IgD-negative memory B cell (primary cell): ENCODE results near the gene FAM124A. TPM values are rescaled to one million over a fixed set of nuclear protein-coding genes. Genes with fewer than 3 reads are reported as not detected.
A peak's percentile ranks its signal among the peaks of the same experiment; 100 is the strongest.

Experiments used
- H3K27ac Mint-ChIP-seq, 3 donors: one replicate each; pipeline ENCODE4 v1.8.0; 2020 to 2022; ENCODE audit warnings: mild to moderate bottlenecking in 3 of 3, mixed read lengths in 3 of 3, moderate library complexity in 1 of 3
- H3K27me3 Mint-ChIP-seq: one replicate; pipeline ENCODE4 v1.8.0; 2021; ENCODE audit warnings: mixed read lengths
- H3K36me3 Mint-ChIP-seq: one replicate; pipeline ENCODE4 v1.8.0; 2020; ENCODE audit warnings: mild to moderate bottlenecking, mixed read lengths
- H3K4me1 Mint-ChIP-seq, 3 donors: one replicate each; pipeline ENCODE4 v1.8.0; 2020 to 2022; ENCODE audit warnings: mixed read lengths in 3 of 3, mild to moderate bottlenecking in 1 of 3
- H3K4me3 Mint-ChIP-seq, 4 donors: one replicate each; pipeline ENCODE4 v1.8.0; 2020 to 2022; ENCODE audit warnings: mild to moderate bottlenecking in 4 of 4, mixed read lengths in 4 of 4, moderate library complexity in 3 of 4
- H3K9me3 Mint-ChIP-seq, 3 donors: one replicate each; pipeline ENCODE4 v1.8.0; 2020 to 2021; ENCODE audit warnings: mixed read lengths in 3 of 3, mild to moderate bottlenecking in 1 of 3
- polyA plus RNA-seq: library from polyadenylated mRNA; unstranded; fragments of 300-500 nt; fragmentation: Illumina TruSeq; gene quantifications from one replicate; pipeline ENCODE4 v1.2.3, GENCODE V29; 2021

Gene FAM124A
- polyA plus RNA-seq, 1 donor from 2014 or later = not detected

DNA sequence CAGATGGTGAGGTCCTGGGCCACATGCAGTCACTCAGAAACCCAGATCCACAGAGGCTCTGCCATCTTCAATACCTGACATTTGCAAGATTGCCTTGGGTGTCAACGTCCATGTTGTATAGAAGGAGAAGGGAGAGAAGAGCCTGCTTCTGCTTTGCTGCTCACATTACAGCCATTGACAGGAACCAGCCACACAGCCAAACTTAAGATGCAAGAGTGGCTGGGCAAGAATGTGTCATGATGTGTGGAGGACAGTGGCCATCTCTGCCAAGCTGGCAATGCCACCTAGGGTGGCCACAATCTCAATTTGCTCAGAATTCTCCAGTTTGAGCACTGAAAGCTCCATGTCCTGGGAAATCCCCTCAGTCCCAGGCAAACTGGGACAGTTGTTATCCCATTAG is 91.4 kb downstream of the FAM124A start:
- Mint-ChIP-seq H3K9me3 (no peaks in the 10 kb centered on the region), H3K36me3 (no peaks in the 10 kb centered on the region), H3K27me3 (peaks cover 10% of the 10 kb centered on the region), H3K4me1 (no peaks in the 10 kb centered on the region), H3K4me3 (no peak overlapping the region), H3K27ac (no peak overlapping the region)

DNA sequence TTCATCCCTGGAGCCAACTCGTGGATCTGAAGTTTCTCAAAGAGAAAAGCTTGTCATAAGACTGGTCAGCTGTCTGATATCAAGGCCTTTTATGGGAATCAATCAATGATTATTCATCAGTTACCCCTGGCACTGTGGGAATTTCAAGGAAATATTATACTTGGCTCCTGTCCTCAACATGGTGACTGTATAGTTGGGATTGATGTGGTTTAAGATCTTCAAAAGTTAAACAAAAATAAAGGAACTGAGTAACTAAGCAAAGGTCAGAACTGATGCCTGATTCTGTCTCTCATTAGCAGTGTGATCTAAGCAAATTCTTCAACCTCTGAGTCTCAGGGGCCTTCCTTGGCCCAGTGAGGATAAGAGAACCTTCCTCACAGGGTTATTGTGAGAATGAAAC is 95.1 kb downstream of the FAM124A start:
- Mint-ChIP-seq H3K27ac (no peak overlapping the region), H3K36me3 (no peaks in the 10 kb centered on the region), H3K9me3 (no peaks in the 10 kb centered on the region)

DNA sequence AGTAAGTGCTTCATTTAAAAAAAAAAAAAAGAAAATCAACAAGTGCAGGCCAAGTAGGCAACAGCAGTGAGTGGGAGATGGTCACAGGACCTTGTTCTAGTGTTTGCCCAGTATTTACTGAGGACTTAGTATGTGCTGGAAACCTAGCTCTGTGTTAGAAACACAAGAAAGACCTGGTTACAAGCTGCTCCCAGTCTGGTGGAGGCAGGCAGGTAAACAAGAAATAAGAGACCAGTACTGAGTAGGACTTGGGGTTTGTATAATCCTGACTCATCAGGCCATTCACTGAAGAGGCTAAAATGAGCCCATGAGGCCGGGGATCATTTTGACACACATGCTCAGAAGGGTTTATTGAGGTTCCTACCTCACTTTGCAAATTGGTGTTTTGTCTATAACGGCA is 95.8 kb downstream of the FAM124A start:
- Mint-ChIP-seq H3K36me3 (no peaks in the 10 kb centered on the region), H3K4me1 (no peaks in the 10 kb centered on the region), H3K4me3 (no peak overlapping the region), H3K27ac (no peak overlapping the region), H3K27me3 (peaks cover 2% of the 10 kb centered on the region), H3K9me3 (no peaks in the 10 kb centered on the region)

More for the DNA sequence above, 95.1 kb downstream of the FAM124A start:
- H3K4me1 Mint-ChIP-seq = no peaks in the 10 kb centered on the region
- no peak overlapping the region for H3K4me3 Mint-ChIP-seq
- peaks cover 3% of the 10 kb centered on the region for H3K27me3 Mint-ChIP-seq

DNA sequence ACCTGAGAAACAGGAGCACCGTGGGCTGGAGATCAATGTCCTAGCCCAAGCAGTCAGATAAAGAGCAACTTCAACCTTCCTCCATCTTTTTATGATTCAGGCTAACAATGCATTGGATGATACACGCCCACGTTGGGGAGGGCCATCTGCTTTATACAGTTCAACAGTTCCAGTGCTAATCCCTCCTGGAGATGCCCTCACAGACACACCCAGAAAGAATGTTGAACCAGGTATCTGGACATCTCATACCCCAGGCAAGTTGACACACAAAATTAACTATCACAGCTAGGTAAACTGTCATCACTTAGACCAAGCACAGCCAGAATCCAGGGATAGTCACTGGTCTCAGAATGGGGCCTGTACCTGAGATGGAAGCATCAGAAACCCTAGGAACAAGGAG is 96.7 kb downstream of the FAM124A start:
- Mint-ChIP-seq H3K4me3 (no peak overlapping the region), H3K36me3 (no peaks in the 10 kb centered on the region), H3K4me1 (no peaks in the 10 kb centered on the region), H3K27ac (no peak overlapping the region), H3K27me3 (no peaks in the 10 kb centered on the region), H3K9me3 (no peaks in the 10 kb centered on the region)

DNA sequence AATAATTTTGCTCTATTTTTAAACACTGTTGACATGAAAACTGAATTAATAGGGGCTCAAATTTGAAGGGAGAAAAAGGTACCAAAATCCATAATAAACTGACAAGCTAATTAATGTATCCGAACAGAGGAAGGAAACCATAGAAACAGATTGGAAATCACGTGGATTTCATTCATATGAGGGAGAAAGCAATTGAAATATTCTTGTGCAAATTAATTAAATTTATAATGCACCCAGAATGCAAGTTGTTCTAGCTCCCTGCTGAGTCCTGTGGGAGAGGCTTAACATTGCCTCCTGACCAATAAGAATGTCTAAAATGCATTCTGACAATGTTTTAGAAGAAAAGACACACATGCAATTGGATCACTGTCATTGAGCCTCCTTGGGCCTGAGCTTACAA is 99.6 kb downstream of the FAM124A start:
- Mint-ChIP-seq H3K27ac (no peak overlapping the region), H3K4me3 (no peak overlapping the region), H3K4me1 (peaks cover 0 to 8% (median 7%) of the 10 kb centered on the region in 3 donors), H3K36me3 (no peaks in the 10 kb centered on the region), H3K27me3 (no peaks in the 10 kb centered on the region), H3K9me3 (no peaks in the 10 kb centered on the region)

DNA sequence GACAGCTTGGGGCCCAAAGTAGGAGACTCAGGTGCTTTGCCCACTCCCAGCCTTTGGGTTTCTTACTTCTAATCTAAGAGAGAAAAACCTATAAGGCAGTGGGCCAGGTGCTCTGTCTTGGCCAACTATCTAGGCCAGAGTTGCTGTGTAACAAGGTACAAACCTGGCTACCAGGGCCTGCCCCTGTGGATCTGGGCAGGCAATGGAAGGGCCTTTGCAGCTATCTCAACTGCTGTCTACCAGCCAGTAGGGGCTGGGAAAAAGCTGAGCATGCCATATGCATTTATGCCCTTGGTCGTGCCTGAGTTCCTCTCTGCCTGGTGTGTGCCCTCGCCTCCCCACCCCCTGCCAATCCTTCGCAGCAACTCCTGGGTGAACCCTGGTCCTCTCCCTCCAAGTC is 100.6 kb downstream of the FAM124A start:
- Mint-ChIP-seq H3K4me3 (no peak overlapping the region), H3K36me3 (no peaks in the 10 kb centered on the region), H3K27ac (peak overlapping the region in 1 of 3 donors; percentile 41), H3K9me3 (no peaks in the 10 kb centered on the region), H3K27me3 (no peaks in the 10 kb centered on the region), H3K4me1 (peaks cover 0 to 8% (median 7%) of the 10 kb centered on the region in 3 donors)

DNA sequence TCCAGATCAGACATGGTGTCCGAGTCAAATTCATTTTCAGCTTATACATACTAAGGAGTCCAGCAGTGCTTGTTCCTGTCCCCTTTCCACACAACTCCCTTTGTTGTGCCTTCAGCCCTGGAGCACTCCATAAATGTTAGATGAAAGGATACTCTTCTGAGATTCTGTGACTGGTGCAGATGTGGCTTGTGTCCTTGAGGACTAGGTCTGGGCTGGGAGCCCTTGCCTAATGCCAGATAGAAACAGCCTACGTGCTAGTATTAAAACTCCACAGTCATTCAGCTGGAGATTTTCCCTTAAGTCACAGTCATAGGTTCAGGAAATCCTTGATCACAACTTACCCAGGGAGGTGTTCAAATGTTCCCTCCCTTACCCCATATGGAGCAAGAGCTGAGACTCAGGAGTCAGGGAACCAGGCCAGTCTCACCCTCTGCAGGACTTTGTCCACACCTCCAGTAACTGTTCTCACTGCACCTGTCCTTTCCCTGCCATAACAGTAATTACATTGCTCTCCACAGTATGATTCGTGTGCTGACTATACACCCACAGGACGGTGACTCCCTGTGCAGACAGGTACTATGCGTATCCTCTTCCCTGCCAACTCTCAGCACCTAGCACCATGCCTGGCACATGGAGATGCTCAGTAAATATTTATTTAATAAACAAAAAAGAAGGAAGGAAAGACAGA is 101.8 kb downstream of the FAM124A start:
- Mint-ChIP-seq H3K4me1 (peaks cover 0 to 8% (median 7%) of the 10 kb centered on the region in 3 donors), H3K36me3 (no peaks in the 10 kb centered on the region), H3K4me3 (no peak overlapping the region), H3K27me3 (no peaks in the 10 kb centered on the region), H3K9me3 (no peaks in the 10 kb centered on the region), H3K27ac (no peak overlapping the region)

DNA sequence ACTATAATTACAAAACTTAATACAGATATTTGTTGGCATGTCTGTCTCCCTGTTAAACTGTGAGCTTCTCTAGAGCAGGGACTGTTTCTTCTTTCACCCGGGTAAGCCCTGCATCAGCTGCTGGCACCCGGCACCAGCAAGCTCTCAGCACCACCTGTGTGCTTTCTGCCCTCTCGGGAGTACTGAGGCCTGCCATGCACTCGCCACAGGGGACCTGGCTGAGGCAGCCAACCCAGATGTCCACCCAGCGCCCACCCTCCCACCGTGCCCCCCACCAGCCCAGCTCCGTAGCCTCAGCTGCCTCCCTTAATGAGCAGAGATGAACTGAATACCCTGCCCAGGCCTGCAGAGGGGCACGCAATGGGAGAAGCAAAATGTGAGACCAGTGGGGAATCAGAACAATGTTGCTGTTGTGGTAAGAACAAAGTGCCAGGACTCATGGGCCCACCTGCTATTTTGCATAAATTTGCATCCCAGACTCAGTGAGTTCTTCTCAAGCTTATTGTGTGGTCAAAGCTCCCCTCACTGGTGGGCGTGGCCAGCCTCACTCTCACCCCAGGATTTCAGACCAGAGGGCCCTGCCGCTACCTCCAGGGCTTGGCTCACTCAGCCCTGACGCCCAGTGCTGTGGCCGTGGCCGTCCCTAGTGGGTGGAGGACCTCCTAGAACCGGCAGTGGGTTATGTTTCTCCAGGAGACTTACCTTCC is 102.7 kb downstream of the FAM124A start:
- Mint-ChIP-seq H3K4me1 (peaks cover 0 to 8% (median 7%) of the 10 kb centered on the region in 3 donors), H3K4me3 (no peak overlapping the region), H3K27me3 (no peaks in the 10 kb centered on the region), H3K9me3 (no peaks in the 10 kb centered on the region), H3K36me3 (no peaks in the 10 kb centered on the region), H3K27ac (no peak overlapping the region)

DNA sequence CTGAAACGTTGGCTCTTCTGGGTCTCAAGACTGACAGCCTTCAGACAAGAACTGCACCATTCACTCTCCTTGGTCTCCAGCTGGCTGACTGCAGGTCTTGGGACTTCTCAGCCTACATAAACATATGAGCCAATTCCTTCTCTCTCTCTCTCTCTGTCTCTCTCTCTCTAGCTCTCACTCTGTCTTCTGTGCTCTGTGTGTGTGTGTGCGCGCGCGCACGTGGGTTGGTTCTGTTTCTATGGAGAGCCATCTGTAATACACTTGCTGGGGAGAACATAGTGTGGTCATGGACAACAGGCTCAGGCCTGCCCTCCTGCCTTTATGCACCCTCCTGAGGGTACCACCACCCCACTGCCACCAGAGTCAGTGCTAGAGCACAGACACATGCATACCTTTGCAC is 103.6 kb downstream of the FAM124A start:
- Mint-ChIP-seq H3K27ac (peak overlapping the region in 2 of 3 donors; percentile 45 to 55), H3K36me3 (no peaks in the 10 kb centered on the region), H3K27me3 (no peaks in the 10 kb centered on the region), H3K9me3 (no peaks in the 10 kb centered on the region), H3K4me1 (peaks cover 1 to 11% (median 9%) of the 10 kb centered on the region in 3 donors), H3K4me3 (no peak overlapping the region)

DNA sequence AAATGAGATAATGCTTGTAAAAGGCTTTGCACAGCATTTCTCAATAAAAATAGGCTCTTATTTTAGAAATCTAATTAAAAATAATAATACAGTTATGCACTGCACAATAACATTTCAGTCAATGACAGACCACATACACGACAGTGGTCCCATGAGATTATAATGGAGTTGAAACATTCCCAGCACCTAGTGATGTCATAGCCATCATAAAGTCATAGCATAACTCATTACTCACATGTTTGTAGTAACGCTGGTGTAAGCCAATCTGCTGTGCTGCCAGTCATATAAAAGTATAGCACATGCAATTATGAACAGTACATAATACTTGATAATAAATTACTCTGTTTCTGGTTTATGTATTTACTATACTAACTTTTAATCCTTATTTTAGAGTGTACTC is 104.6 kb downstream of the FAM124A start:
- no peak overlapping the region for H3K4me3 Mint-ChIP-seq
- H3K9me3 Mint-ChIP-seq = no peaks in the 10 kb centered on the region
- H3K36me3 Mint-ChIP-seq = no peaks in the 10 kb centered on the region
- peaks cover 9 to 17% (median 14%) of the 10 kb centered on the region in 3 donors for H3K4me1 Mint-ChIP-seq
- H3K27ac Mint-ChIP-seq = no peak overlapping the region
- H3K27me3 Mint-ChIP-seq = no peaks in the 10 kb centered on the region

DNA sequence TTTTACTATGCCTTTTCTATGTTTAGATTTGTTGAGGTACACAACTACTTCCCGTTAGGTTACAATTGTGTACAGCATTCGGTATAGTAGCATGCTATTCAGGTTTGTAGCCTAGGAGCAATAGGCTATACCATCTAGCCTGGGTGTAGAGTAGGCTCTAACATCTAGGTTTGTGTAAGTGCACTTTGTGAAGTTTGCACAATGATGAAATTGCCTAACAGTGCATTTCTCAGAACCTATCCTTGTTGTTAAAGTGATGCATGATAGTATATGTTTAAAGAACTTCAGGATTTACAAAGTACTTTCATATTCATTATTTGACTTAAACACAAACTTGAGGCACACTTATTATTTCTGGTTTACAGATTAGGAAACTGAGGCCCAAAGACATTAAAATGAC is 105.8 kb downstream of the FAM124A start:
- H3K27ac Mint-ChIP-seq = no peak overlapping the region

DNA sequence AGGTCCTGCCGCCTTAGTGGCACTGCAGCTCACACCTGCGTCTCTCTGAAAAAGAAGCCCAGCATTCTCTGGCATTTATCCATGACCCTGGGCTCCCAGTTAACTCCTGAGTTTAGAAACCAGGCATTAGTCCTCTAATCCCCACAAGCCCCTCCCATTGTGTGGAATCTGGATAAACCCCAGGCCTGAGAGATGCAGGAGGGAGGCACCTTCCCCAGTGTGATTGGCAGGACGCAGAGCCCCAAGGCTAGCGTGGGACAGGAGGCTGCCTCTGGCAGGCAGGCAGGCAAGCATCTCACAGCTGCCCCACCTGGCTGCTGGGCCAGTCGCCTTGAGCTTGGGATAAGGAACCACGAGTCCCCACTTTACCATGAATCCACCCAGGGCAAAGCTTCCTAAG is 106.3 kb downstream of the FAM124A start:
- Mint-ChIP-seq H3K4me3 (no peak overlapping the region), H3K4me1 (peaks cover 14 to 17% (median 14%) of the 10 kb centered on the region in 3 donors), H3K27ac (no peak overlapping the region), H3K27me3 (no peaks in the 10 kb centered on the region), H3K36me3 (no peaks in the 10 kb centered on the region), H3K9me3 (no peaks in the 10 kb centered on the region)

More for the DNA sequence above, 105.8 kb downstream of the FAM124A start:
- H3K4me3 Mint-ChIP-seq = no peak overlapping the region
- H3K9me3 Mint-ChIP-seq = no peaks in the 10 kb centered on the region
- peaks cover 12 to 17% (median 14%) of the 10 kb centered on the region in 3 donors for H3K4me1 Mint-ChIP-seq
- no peaks in the 10 kb centered on the region for H3K36me3 Mint-ChIP-seq
- H3K27me3 Mint-ChIP-seq = no peaks in the 10 kb centered on the region

DNA sequence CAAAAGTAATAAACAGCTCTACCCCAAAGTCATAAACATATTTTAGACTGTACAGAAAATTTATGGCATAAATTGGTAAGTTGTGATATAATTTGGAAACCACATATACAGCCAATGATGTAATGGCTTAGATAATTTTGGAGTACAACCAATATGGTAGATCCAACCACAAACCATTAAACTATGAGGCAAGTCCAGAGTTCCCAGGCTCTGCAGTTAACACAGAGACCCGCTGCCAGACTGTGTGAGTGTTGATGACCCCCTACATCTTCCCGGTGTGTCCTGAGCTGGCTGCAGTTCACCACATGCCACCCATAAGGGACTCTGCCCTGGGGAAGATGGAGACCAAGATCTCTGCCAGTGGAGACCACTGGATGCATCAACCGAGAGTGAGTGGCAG is 107.4 kb downstream of the FAM124A start:
- H3K36me3 Mint-ChIP-seq = no peaks in the 10 kb centered on the region
- no peak overlapping the region for H3K4me3 Mint-ChIP-seq
- H3K4me1 Mint-ChIP-seq = peaks cover 14 to 16% (median 14%) of the 10 kb centered on the region in 3 donors
- H3K27me3 Mint-ChIP-seq = no peaks in the 10 kb centered on the region
- no peak overlapping the region for H3K27ac Mint-ChIP-seq
- H3K9me3 Mint-ChIP-seq = peaks cover 0 to 2% (median 2%) of the 10 kb centered on the region in 3 donors

DNA sequence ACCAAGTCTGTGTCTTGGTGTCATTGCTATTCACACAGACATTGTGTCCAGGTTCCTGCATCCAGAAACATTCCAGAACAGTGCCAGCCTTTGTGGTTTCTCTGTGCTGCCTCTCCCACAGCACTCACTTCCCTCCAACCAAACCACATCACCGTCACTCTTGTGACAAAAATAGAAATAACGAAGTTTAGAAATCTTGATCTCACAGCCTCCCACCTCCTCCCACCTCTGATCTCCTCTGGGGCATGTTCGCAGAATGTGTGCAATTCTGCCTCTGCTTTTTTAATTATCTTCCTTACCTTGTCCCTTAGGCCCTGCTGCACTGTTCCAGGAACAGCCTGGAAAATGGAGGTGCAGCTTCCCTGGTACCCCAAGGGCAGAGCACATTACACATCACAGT is 108.6 kb downstream of the FAM124A start:
- Mint-ChIP-seq H3K4me1 (peaks cover 9 to 14% (median 10%) of the 10 kb centered on the region in 3 donors), H3K36me3 (no peaks in the 10 kb centered on the region), H3K27ac (peak overlapping the region in 1 of 3 donors; percentile 1), H3K27me3 (peaks cover 2% of the 10 kb centered on the region), H3K4me3 (peak overlapping the region in 1 of 4 donors; percentile 42), H3K9me3 (peaks cover 0 to 2% (median 2%) of the 10 kb centered on the region in 3 donors)

DNA sequence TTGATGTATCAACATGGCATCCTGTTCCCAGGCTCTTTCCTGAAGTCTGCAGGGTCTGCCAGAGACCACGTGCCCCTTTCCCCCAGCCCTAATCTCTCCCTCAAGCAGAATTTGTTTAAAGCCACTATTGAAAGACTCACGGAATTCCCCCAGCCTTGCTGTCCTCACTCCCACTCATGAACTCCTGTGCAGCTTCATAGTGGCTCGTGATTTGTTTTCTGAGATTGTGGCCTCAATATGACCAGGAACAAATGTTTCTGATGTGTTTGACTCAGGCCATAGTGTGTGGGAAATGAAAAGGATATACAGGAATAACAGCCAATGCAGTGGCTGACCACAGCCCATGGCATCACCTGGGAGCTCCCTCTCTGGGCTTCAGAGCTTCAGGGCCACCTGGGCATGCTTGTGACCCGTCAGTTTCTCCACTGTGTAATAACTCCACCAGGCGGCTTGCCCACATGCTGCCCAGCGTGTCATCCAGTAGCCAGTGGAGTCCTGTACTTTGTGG is 109.2 kb downstream of the FAM124A start:
- Mint-ChIP-seq H3K4me3 (no peak overlapping the region), H3K27me3 (peaks cover 2% of the 10 kb centered on the region), H3K27ac (no peak overlapping the region), H3K9me3 (peaks cover 0 to 2% (median 2%) of the 10 kb centered on the region in 3 donors), H3K4me1 (peaks cover 7 to 14% (median 9%) of the 10 kb centered on the region in 3 donors), H3K36me3 (no peaks in the 10 kb centered on the region)
